HCT116 (cell line): ENCODE measurements around the gene ACBD6. TPM values are rescaled to one million over a fixed set of nuclear protein-coding genes. Genes with fewer than 3 reads are reported as not detected.

ENCODE experiments used
- ATAC-seq: fragments of 200-7000 bp; cut with Tn5 transposase; 2 replicates; pipeline ENCODE4 v1.9.1; 2020; ENCODE audit warnings: mild to moderate bottlenecking, moderate library complexity
- BruUV-seq: library from RNA; stranded (reverse); fragments of 400-500 nt; replicated peaks from 2 replicates; lab custom pipeline; 2021; lab: Mats Ljungman, UMichigan
- CTCF ChIA-PET: fragments of 300-600 bp; sonication (Branson Sonifier 250); formaldehyde crosslinking; loops from one replicate; lab custom pipeline; 2021; ENCODE audit warnings: antibody characterized with exemption; lab: Charles Lee
- POLR2A ChIA-PET: fragments of 300-600, 350-600 bp; sonication (Branson Sonifier 250); formaldehyde crosslinking; loops from one replicate; lab custom pipeline; 2021; ENCODE audit warnings: antibody characterized with exemption; lab: Charles Lee
- RAD21 ChIA-PET, 2 experiments: fragments of 300-600 bp; sonication (Branson Sonifier 250); formaldehyde crosslinking; loops; one replicate each; lab custom pipeline; 2023; ENCODE audit warnings: low total read pairs in 2 of 2; ENCODE audit not compliant: uncharacterized antibody in 2 of 2, unreplicated experiment in 2 of 2, low non-redundant PET in 1 of 2; lab: Charles Lee
- DNase-seq: peaks from one replicate; pipeline ENCODE4 v3.0.0-alpha.2; 2010; ENCODE audit warnings: low read depth, low spot score
- H2AFZ ChIP-seq: fragments of 200-600 bp; shearing (Covaris generic), sonication (generic); 2 replicates; pipeline ENCODE4 v1.6.1; 2017; ENCODE audit warnings: low read depth, mixed run types, mixed read lengths, antibody characterized with exemption, low read length; ENCODE audit not compliant: poor library complexity, severe bottlenecking
- H3K27ac ChIP-seq: 2 replicates; pipeline ENCODE4 v1.5.1; 2012; ENCODE audit warnings: low read depth, low read length
- H3K27me3 ChIP-seq: fragments of 200-600 bp; sonication (generic); 2 replicates; pipeline ENCODE4 v1.6.1; 2016; ENCODE audit warnings: mixed run types, low read length, mixed read lengths; ENCODE audit not compliant: insufficient read depth
- H3K36me3 ChIP-seq, 2 experiments: fragments of 200-500 bp in 1 of 2; fragments of 200-600 bp in 1 of 2; sonication (Bioruptor generic) in 1 of 2; sonication (generic) in 1 of 2; 2 replicates each; pipeline versions ENCODE4 v1.5.1 to v1.6.1; 2014 to 2016; ENCODE audit warnings: low read length in 2 of 2, inconsistent platforms in 1 of 2, mixed read lengths in 1 of 2, mixed run types in 1 of 2; ENCODE audit not compliant: insufficient read depth in 2 of 2, control insufficient read depth in 1 of 2
- H3K4me1 ChIP-seq, 2 experiments: fragments of 200-600 bp in 1 of 2; sonication (generic) in 1 of 2; 2 replicates each; pipeline versions ENCODE4 v1.5.1 to v1.6.1; 2012 to 2017; ENCODE audit warnings: low read length in 2 of 2, inconsistent platforms in 1 of 2, mild to moderate bottlenecking in 1 of 2, mixed read lengths in 1 of 2, mixed run types in 1 of 2, moderate library complexity in 1 of 2; ENCODE audit not compliant: insufficient read depth in 2 of 2, control insufficient read depth in 1 of 2
- H3K4me2 ChIP-seq: fragments of 200-600 bp; sonication (generic); 2 replicates; pipeline ENCODE4 v1.6.1; 2017; ENCODE audit warnings: mixed run types, low read length, mixed read lengths
- H3K4me3 ChIP-seq, 2 experiments: fragments of 200-600 bp in 1 of 2; sonication (generic) in 1 of 2; replicated peaks in 1 of 2; 2 replicates each; pipeline ENCODE4 v1.5.1; 2011 to 2016; ENCODE audit warnings: low read length in 2 of 2, control low read depth in 1 of 2, low read depth in 1 of 2, mild to moderate bottlenecking in 1 of 2, mixed read lengths in 1 of 2, mixed run types in 1 of 2
- H3K79me2 ChIP-seq: fragments of 200-600 bp; sonication (generic); 2 replicates; pipeline ENCODE4 v1.6.1; 2017; ENCODE audit warnings: mild to moderate bottlenecking, mixed run types, low read length, moderate library complexity, mixed read lengths; ENCODE audit not compliant: insufficient read depth
- H3K9ac ChIP-seq: fragments of 200-600 bp; sonication (generic); 2 replicates; pipeline ENCODE4 v1.6.1; 2016; ENCODE audit warnings: low read length, mixed read lengths
- H3K9me2 ChIP-seq: fragments of 200-600 bp; sonication (generic), shearing (Covaris generic); 2 replicates; pipeline ENCODE4 v1.6.1; 2017; ENCODE audit warnings: mixed run types, mild to moderate bottlenecking, moderate library complexity; ENCODE audit not compliant: insufficient read depth
- H3K9me3 ChIP-seq, 2 experiments: fragments of 200-500 bp in 1 of 2; fragments of 200-600 bp in 1 of 2; sonication (Bioruptor generic) in 1 of 2; sonication (generic) in 1 of 2; 2 replicates each; pipeline ENCODE4 v1.6.1; 2014 to 2017; ENCODE audit warnings: low read length in 2 of 2, mixed read lengths in 2 of 2, inconsistent platforms in 1 of 2, low read depth in 1 of 2, mild to moderate bottlenecking in 1 of 2, mixed run types in 1 of 2, moderate library complexity in 1 of 2; ENCODE audit not compliant: control insufficient read depth in 1 of 2, insufficient read depth in 1 of 2
- H4K20me1 ChIP-seq: fragments of 200-600 bp; sonication (generic), shearing (Covaris generic); 2 replicates; pipeline ENCODE4 v1.6.1; 2017; ENCODE audit warnings: mixed run types, mild to moderate bottlenecking, moderate library complexity; ENCODE audit not compliant: insufficient read depth
- CTCF ChIP-seq, 3 experiments: fragments of 200-600 bp in 1 of 3; sonication (generic) in 1 of 3; IDR thresholded peaks in 2 of 3; conservative IDR thresholded peaks in 1 of 3; 2 replicates each; pipeline ENCODE4 v1.5.1; 2012 to 2017; ENCODE audit warnings: low read depth in 2 of 3, low read length in 2 of 3, antibody characterized with exemption in 1 of 3, borderline replicate concordance in 1 of 3, control low read depth in 1 of 3, mild to moderate bottlenecking in 1 of 3, mixed read lengths in 1 of 3, mixed run types in 1 of 3, moderate library complexity in 1 of 3; ENCODE audit not compliant: insufficient read depth in 1 of 3
- ELF1 ChIP-seq: IDR thresholded peaks from 2 replicates; pipeline ENCODE4 v1.6.1; 2012; ENCODE audit warnings: low read depth, borderline replicate concordance
- EZH2 ChIP-seq: fragments of 200-600 bp; sonication (generic); IDR thresholded peaks from 2 replicates; pipeline ENCODE4 v1.6.1; 2017; ENCODE audit warnings: antibody characterized with exemption, mixed run types
- EZH2phosphoT487 ChIP-seq: fragments of 200-600 bp; IDR thresholded peaks from 2 replicates; pipeline ENCODE4 v1.6.1; 2018; ENCODE audit warnings: antibody characterized with exemption, borderline replicate concordance
- POLR2A ChIP-seq: IDR thresholded peaks from 2 replicates; pipeline ENCODE4 v1.7.0; 2011; ENCODE audit warnings: borderline replicate concordance; ENCODE audit not compliant: insufficient read depth, insufficient read length; ENCODE audit errors: extremely low read depth
- POLR2AphosphoS5 ChIP-seq: IDR thresholded peaks from 2 replicates; pipeline ENCODE4 v1.6.1; 2011; ENCODE audit warnings: mild to moderate bottlenecking, low read depth, low read length, moderate library complexity
- RAD21 ChIP-seq: IDR thresholded peaks from 2 replicates; pipeline ENCODE4 v1.6.1; 2012; ENCODE audit warnings: low read depth, mild to moderate bottlenecking
- SIN3A ChIP-seq: IDR thresholded peaks from 2 replicates; pipeline ENCODE4 v1.6.1; 2012; ENCODE audit warnings: low read depth
- YY1 ChIP-seq: IDR thresholded peaks from 2 replicates; pipeline ENCODE4 v1.6.1; 2011; ENCODE audit warnings: low read length, low read depth, moderate library complexity, mild to moderate bottlenecking; ENCODE audit not compliant: insufficient replicate concordance; ENCODE audit errors: extremely low read depth
- ZBTB33 ChIP-seq: IDR thresholded peaks from 2 replicates; pipeline ENCODE4 v1.6.1; 2011; ENCODE audit warnings: mild to moderate bottlenecking, low read length, moderate library complexity; ENCODE audit not compliant: insufficient replicate concordance; ENCODE audit errors: extremely low read depth
- ZFX ChIP-seq: fragments of 450-650 bp; IDR thresholded peaks from 2 replicates; pipeline ENCODE4 v1.6.1; 2017
- intact Hi-C: fragments of 100-400 bp; cut with micrococcal nuclease; formaldehyde crosslinking; loops from 2 replicates; pipeline ENCODE4 v1.10.0; 2022
- total RNA-seq: library from RNA; stranded (reverse); gene quantifications from one replicate; pipeline ENCODE4 v1.2.1, GENCODE V29; 2021; ENCODE audit not compliant: unreplicated experiment

ACBD6 gene
- total RNA-seq, 1 experiment from 2014 or later: 43.2 TPM

GRCh38 chr1:180281490-180281889 is 220.9 kb downstream of the ACBD6 start (continued):
- no peak for TF ChIP-seq CTCF (IDR thresholded peaks at IDR 0.05 in 2 of 3, conservative IDR thresholded peaks at IDR 0.05 in 1 of 3; ENCODE audit: borderline replicate concordance in 1 of 3, insufficient read depth in 1 of 3, low read depth in 2 of 3, low read length in 2 of 3)
- no peak for TF ChIP-seq POLR2AphosphoS5
- no peak for TF ChIP-seq EZH2
- no peak for TF ChIP-seq ELF1
- no peak for TF ChIP-seq ZBTB33
- TF ChIP-seq EZH2phosphoT487: no peak
- TF ChIP-seq POLR2A: no peak
- TF ChIP-seq, all 23 proteins: peak for 0

GRCh38 chr1:180280617-180281016 is 221.8 kb downstream of the ACBD6 start:
- no peaks in the 10 kb centered on the region for H3K9me3 ChIP-seq
- DNase-seq (no peak), ATAC-seq (no peak)
- ChIA-PET RAD21 (no interaction called here), CTCF (no interaction called here), POLR2A (no interaction called here)
- BruUV-seq: no TSS peak
- H3K36me3 ChIP-seq: no peaks in the 10 kb centered on the region
- intact Hi-C loops: no loop called here
- no peak overlapping the region for H3K9ac ChIP-seq
- H3K27ac ChIP-seq: no peak overlapping the region
- no peaks in the 10 kb centered on the region for H3K79me2 ChIP-seq
- TF ChIP-seq ZBTB33 (no peak), ZFX (no peak), RAD21 (no peak), SIN3A (no peak), YY1 (no peak), EZH2phosphoT487 (no peak)
- H4K20me1 ChIP-seq: no peaks in the 10 kb centered on the region
- no peaks in the 10 kb centered on the region for H3K9me2 ChIP-seq
- H3K4me3 ChIP-seq: no peak overlapping the region
- H2AFZ ChIP-seq: no peak overlapping the region
- H3K4me1 ChIP-seq: no peaks in the 10 kb centered on the region
- no peak overlapping the region for H3K4me2 ChIP-seq
- H3K27me3 ChIP-seq: no peaks in the 10 kb centered on the region
